SH-SY5Y (cell line): ENCODE measurements around the gene GPATCH8.

Experiments used
- GATA2 ChIP-seq: IDR thresholded peaks from 2 replicates; pipeline ENCODE4 v1.6.1; 2011; ENCODE audit warnings: mild to moderate bottlenecking, low read depth, low read length
- GATA3 ChIP-seq: IDR thresholded peaks from 2 replicates; pipeline ENCODE4 v1.6.1; 2011; ENCODE audit warnings: low read depth, mild to moderate bottlenecking, low read length, moderate library complexity

DNA sequence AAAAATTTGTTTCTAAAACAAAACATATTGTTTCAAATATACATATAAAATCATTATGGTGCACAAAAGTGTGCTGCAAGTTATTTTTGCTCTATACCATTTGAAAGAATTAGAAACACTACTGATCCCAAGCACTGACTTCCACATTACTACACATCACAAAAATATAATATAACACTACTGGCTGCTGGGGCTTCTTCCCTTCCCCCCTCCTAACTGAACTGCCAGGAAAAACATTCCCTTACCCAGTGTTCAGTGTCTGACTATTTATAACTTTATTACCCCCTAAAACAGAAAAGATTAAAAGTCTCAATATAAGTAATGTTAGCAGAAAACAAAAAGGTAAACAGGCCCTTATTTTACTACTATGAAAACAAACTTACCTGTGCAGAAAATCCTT is 36.9 kb downstream of the GPATCH8 start:
- TF ChIP-seq GATA3 (no peak), GATA2 (no peak)
